G401.6 (cell line): ENCODE measurements around the gene PARVA.
"Not testable (repeated sequence)": the region's sequence is repeated elsewhere in the genome, so short reads cannot be mapped to it uniquely, and the experiment has no call there.

Experiments used
- FAIRE-seq: peaks from 2 replicates; lab custom pipeline; 2012; peaks lifted over from hg19 to GRCh38; lab: Jason Lieb, UNC

PARVA gene

DNA sequence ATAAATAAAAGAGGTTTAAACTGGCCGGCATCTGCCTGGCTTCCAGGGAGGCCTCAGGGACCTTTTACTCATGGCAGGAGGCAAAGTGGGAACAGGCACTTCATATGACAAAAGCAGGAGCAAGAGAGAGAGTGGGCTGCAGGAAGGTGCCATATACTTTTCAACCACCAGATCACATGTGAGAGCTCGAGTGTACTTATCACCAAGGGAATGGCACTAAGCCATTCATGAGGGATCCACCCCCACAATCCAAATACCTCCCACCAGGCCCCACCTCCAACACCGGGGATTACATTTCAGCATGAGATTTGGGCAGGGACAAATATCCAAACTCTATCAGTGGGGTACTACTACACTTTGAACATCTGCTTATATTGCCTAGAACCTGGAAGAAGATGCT is 126.5 kb downstream of the PARVA start:
- no peak for FAIRE-seq

DNA sequence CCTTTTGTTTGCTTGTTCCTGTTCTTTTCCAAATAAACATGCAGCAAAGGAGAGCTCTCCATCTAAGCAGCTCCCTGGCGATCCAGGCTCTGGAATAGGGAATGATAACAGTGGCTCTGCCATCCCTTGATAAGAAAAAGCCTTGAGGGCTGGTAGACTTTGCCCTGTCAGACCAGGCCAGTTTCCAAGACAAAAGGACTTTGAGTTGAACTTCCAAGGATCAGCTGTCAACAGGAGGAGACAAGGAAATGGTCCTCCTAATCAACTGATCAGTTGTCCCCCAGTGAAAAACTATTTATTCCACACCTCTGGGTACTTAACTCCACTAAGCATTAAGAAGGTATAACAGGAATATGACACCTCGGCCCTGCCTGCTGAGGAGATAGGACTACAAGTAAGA is 127.8 kb downstream of the PARVA start:
- FAIRE-seq, result no peak

DNA sequence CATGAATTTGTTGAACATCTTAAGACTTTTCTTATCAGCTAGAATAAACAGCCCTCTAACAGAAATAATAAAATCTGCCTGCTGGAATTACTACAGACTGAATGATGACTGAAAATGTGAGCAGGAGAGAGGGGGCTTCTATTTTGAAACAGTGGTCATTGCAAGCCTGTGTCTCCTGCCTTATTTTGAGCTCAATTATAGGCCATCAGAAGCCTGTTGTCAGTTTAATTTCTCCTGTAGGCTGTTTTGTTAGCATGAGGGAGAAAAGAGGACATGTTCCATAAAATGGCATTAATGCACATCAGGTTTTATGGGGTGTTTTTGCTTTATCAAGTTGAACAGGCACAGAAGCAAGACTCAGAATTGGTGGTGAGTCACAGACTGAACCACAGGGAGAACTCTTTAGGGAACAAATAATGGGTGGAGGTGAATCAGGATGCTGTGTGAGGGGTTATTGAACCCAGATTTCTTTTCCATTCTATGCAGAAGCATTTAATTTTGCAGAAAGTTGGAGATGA is 129.1 kb downstream of the PARVA start:
- no peak for FAIRE-seq

GRCh38 chr11:12507391-12507790 is 130.0 kb downstream of the PARVA start:
- no peak for FAIRE-seq

GRCh38 chr11:12508151-12508751 is 130.9 kb downstream of the PARVA start:
- no peak for FAIRE-seq

DNA sequence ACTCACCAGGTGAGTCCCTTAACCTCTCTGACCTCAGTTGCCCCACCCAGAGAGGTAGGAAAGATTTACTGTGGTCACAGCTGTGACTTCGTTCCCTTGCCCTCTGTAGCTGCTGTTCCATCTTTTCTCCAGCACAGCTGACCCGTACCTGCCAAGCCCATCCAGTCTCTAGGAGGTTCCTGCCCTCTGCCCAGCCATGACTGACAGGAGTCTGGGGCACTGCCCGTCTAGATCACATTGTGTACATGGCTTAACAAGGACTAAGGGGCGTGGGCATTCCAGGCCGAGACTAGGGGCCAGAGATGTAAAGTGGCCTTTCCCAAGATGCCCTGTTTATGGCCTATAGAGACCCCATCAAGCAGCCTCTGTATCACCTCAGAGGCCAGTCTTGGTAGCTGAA is 132.0 kb downstream of the PARVA start:
- FAIRE-seq, result no peak

DNA sequence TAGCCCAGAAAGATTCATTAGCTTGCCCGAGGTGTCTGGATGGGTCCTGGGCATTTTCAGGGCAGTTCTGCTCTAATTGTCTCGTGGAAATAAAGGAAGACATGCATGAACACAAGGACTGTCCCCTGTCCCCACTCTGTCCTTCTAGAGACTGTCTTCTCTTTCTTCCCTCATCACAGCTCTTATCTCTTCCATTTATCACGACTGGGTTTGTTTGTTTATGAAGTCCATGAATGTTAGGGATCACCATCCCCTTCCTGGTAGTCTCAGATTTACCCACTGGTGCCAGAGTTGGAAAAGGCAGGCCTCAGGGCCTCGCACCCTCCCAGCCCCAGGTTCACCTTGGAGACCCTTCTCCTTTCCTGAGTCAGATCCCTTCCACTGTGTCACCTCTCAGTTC is 134.8 kb downstream of the PARVA start:
- no peak for FAIRE-seq

GRCh38 chr11:12512826-12513395 is 135.5 kb downstream of the PARVA start:
- FAIRE-seq, result no peak

- no peak for FAIRE-seq
Observed at GRCh38 chr11:12516387-12517105, 139.2 kb downstream of the PARVA start.

- FAIRE-seq, result no peak
Observed at GRCh38 chr11:12517306-12517705, 139.9 kb downstream of the PARVA start.

DNA sequence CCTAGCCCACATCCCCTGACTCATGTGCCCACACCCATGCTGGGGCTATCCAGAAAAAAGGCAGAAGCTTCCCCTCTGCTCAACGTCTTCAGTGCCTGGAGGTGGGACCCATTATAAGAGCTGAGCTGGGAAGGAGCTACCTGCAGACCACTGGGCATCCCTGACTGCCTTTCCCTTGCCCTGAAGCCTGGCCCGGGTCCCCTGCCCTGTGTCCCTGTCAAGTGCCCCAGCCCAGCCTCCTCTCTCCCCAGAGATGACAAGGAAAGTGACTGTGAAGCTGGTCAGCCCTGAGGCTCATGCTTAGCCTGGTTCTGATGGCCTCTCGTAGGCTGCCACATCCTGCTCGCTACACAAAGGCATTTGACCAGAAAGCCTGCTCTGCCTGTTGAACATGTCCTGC is 140.4 kb downstream of the PARVA start:
- FAIRE-seq, result no peak

- FAIRE-seq, result no peak
Observed at GRCh38 chr11:12518606-12519385, 141.4 kb downstream of the PARVA start.

- FAIRE-seq, result no peak
Observed at GRCh38 chr11:12520054-12520453, 142.7 kb downstream of the PARVA start.

DNA sequence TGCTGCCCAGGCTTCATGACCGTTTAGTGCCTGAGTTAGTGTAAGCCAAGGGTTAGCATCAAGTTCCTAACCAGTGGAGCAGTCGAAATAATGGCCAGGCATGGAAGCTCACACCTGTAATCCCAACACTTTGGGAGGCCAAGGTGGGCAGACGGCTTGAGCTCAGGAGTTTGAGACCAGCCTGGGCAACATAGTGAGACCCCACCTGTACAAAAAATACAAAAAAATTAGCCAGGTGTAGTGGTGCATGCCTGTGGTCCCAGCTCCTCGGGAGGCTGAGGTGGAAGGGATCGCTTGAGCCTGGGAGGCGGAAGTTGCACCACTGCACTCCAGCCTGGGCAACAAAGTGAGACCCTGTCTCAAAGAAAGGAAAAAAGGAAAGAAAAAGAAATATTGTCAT is 143.2 kb downstream of the PARVA start:
- FAIRE-seq, result not testable (repeated sequence)

- no peak for FAIRE-seq
Observed at GRCh38 chr11:12523180-12523924, 146.0 kb downstream of the PARVA start.

DNA sequence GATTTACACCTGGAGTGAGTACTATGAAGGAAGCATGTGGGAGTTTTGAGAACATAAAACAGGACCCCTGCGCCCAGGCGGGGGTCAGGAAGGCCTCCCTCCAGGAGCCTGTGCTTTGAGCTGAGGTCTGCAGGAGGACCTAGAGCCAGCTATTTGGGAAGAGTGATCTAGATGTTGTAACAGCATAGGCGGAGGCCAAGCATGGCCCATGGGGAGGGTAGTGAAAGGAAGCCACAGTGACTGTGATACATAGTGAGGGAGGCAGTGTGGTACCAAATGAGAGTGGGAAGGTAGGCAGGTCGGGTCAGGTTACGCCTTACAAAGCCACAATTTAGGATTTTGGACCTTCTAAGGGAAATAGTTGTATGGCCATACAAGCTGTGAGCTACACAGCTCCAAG is 147.5 kb downstream of the PARVA start:
- no peak for FAIRE-seq

DNA sequence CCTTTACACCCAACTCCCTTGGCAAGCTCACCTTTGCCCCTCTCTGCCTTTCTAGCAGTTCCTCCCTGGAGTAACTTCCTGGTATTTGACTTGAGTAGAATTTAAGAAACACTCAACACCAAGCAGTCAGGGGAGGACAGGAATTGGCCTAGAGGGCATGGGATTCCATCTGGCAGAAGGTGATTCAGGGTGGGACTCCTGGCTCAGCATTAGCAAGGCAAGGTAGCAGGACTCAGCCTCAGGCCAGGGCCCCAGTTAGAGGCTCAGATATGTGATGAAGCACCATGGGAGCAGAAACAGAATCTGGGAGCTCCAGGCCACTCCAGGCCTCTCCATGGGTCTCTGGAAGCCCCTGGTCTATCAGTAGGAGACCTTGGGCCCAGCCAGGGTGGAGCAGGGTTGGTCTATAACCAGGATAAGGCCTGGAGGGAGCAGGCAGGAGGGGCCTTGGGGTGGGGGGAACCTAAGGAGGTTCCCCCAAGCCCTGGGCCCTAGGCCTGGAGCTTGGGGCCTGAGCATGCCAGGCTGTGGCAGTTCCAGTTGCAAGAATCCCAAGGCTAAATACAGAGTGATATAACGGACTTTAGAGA is 148.2 kb downstream of the PARVA start:
- FAIRE-seq, result no peak

GRCh38 chr11:12526789-12527188 is 149.4 kb downstream of the PARVA start:
- no peak for FAIRE-seq

GRCh38 chr11:12528487-12528886 is 151.1 kb downstream of the PARVA start:
- FAIRE-seq, result no peak

GRCh38 chr11:12529041-12529440 is 151.7 kb downstream of the PARVA start:
- no peak for FAIRE-seq

GRCh38 chr11:12529793-12530192 is 152.4 kb downstream of the PARVA start:
- peak; percentile 52 for FAIRE-seq

DNA sequence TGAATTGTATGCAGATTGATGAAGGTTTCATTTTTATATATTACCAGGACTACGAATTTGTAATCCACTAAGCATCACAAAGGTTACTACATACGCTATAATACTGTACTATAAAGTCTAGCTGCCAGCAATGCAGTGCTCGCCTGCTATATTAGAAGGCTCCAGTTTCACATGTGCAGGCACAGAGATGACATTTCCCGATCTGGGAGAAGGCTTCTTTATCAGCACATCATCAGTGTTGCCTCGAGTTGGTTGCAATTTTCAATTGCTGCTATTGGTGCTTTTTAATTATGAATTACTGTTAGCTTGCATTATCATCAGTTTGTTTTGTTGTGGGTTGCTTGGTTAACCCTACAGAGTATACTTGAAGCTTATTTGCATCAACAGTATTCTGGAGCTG is 153.6 kb downstream of the PARVA start:
- FAIRE-seq, result no peak
